ENCODE results near the gene KNOP1. TPM values are rescaled to one million over a fixed set of nuclear protein-coding genes. Genes with fewer than 3 reads are reported as not detected.
"Not testable (repeated sequence)": the region's sequence is repeated elsewhere in the genome, so short reads cannot be mapped to it uniquely, and the experiment has no call there.

KNOP1 gene
- total RNA-seq, 1 donor from 2014 or later: 15.1 TPM

GRCh38 chr16:19683453-19684236, 34.4 kb downstream of the KNOP1 start:
- no peak for DNase-seq (ENCODE audit: low spot score)

- DNase-seq (ENCODE audit: low spot score): no peak
Observed at GRCh38 chr16:19681637-19682036, 36.4 kb downstream of the KNOP1 start.

- DNase-seq (ENCODE audit: low spot score): no peak
Observed at GRCh38 chr16:19680881-19681340, 37.1 kb downstream of the KNOP1 start.

GRCh38 chr16:19679281-19679680, 38.7 kb downstream of the KNOP1 start:
- DNase-seq (ENCODE audit: low spot score): not testable (repeated sequence)

- no peak for DNase-seq (ENCODE audit: low spot score)
Observed at GRCh38 chr16:19678804-19679203, 39.2 kb downstream of the KNOP1 start.

- DNase-seq (ENCODE audit: low spot score): no peak
Observed at GRCh38 chr16:19677402-19677801, 40.6 kb downstream of the KNOP1 start.

- no peak for DNase-seq (ENCODE audit: low spot score)
Observed at GRCh38 chr16:19674485-19674884, 43.5 kb downstream of the KNOP1 start.

GRCh38 chr16:19672378-19672777, 45.6 kb downstream of the KNOP1 start:
- no peak for DNase-seq (ENCODE audit: low spot score)

- DNase-seq (ENCODE audit: low spot score): no peak
Observed at GRCh38 chr16:19666477-19666876, 51.5 kb downstream of the KNOP1 start.

- DNase-seq (ENCODE audit: low spot score): not testable (repeated sequence)
Observed at GRCh38 chr16:19665313-19665712, 52.7 kb downstream of the KNOP1 start.

GRCh38 chr16:19664166-19664565, 53.9 kb downstream of the KNOP1 start:
- DNase-seq (ENCODE audit: low spot score): no peak

GRCh38 chr16:19662351-19662750, 55.7 kb downstream of the KNOP1 start:
- DNase-seq (ENCODE audit: low spot score): no peak

- DNase-seq (ENCODE audit: low spot score): no peak
Observed at GRCh38 chr16:19660432-19660831, 57.6 kb downstream of the KNOP1 start.

- DNase-seq (ENCODE audit: low spot score): no peak
Observed at GRCh38 chr16:19659554-19659953, 58.5 kb downstream of the KNOP1 start.

- no peak for DNase-seq (ENCODE audit: low spot score)
Observed at GRCh38 chr16:19657831-19658230, 60.2 kb downstream of the KNOP1 start.

- no peak for DNase-seq (ENCODE audit: low spot score)
Observed at GRCh38 chr16:19655242-19655777, 62.7 kb downstream of the KNOP1 start.

- no peak for DNase-seq (ENCODE audit: low spot score)
Observed at GRCh38 chr16:19654147-19654546, 63.9 kb downstream of the KNOP1 start.

Other genes with a start within 250 kb of the KNOP1 start
- gene GDE1, start 196.1 kb downstream of the KNOP1 start, total RNA-seq: 68.8 TPM
- gene CCP110, start 194.3 kb downstream of the KNOP1 start, total RNA-seq: 14.7 TPM
- 56.8 TPM for gene VPS35L, start 162.5 kb downstream of the KNOP1 start, total RNA-seq
- gene IQCK, start within 50 bp of the KNOP1 start, total RNA-seq: 23.7 TPM
- gene GPRC5B, start 166.6 kb upstream of the KNOP1 start, total RNA-seq: 32.5 TPM